HCT116 (cell line): ENCODE measurements around the gene ZNF536.

ENCODE experiments used
- CTCF ChIP-seq, 3 experiments: fragments of 200-600 bp in 1 of 3; sonication (generic) in 1 of 3; IDR thresholded peaks in 2 of 3; conservative IDR thresholded peaks in 1 of 3; 2 replicates each; pipeline ENCODE4 v1.5.1; 2012 to 2017; ENCODE audit warnings: low read depth in 2 of 3, low read length in 2 of 3, antibody characterized with exemption in 1 of 3, borderline replicate concordance in 1 of 3, control low read depth in 1 of 3, mild to moderate bottlenecking in 1 of 3, mixed read lengths in 1 of 3, mixed run types in 1 of 3, moderate library complexity in 1 of 3; ENCODE audit not compliant: insufficient read depth in 1 of 3
- EZH2phosphoT487 ChIP-seq: fragments of 200-600 bp; IDR thresholded peaks from 2 replicates; pipeline ENCODE4 v1.6.1; 2018; ENCODE audit warnings: antibody characterized with exemption, borderline replicate concordance
- POLR2A ChIP-seq: IDR thresholded peaks from 2 replicates; pipeline ENCODE4 v1.7.0; 2011; ENCODE audit warnings: borderline replicate concordance; ENCODE audit not compliant: insufficient read depth, insufficient read length; ENCODE audit errors: extremely low read depth
- POLR2AphosphoS5 ChIP-seq: IDR thresholded peaks from 2 replicates; pipeline ENCODE4 v1.6.1; 2011; ENCODE audit warnings: mild to moderate bottlenecking, low read depth, low read length, moderate library complexity
- TF ChIP-seq, protein P1 (sequence below): IDR thresholded peaks from 2 replicates; pipeline ENCODE4 v1.6.1; 2012; ENCODE audit warnings: low read depth
- TF ChIP-seq, protein P2 (sequence below): IDR thresholded peaks from 2 replicates; pipeline ENCODE4 v1.6.1; 2012

DNA sequence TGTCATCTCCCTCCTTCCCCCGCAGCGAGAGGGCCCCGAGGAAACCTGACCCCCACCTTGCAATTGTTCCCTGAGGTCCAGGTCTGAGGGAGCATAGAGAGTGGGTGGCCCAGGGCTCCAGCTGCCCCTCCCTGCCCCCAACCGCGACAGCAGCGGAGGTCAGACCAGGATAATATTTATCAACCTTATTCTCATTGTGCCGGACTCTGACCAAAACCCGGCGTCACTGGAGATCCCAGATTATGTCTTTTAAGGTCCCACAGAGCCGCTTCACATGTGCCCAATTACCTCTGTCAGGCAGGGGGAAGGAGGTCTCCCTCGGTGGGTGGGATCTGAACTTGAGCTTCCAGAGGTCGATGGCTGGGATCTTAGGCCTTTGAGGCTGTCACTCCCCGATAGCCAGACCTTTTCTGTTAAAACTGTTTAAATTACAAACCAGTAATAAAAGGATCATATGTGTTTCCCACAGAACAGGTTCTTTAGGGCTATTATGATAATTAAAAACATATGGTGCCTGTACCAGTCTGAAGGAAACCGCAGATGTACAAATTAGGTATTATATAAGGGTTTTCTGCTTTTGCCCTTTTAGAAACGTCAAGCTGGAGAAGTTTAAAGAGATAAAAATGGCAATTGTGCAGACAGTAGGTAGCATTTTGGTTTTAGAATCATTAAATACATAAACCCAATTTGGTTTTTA is 195.5 kb downstream of the ZNF536 start:
- TF ChIP-seq, protein P1, sequence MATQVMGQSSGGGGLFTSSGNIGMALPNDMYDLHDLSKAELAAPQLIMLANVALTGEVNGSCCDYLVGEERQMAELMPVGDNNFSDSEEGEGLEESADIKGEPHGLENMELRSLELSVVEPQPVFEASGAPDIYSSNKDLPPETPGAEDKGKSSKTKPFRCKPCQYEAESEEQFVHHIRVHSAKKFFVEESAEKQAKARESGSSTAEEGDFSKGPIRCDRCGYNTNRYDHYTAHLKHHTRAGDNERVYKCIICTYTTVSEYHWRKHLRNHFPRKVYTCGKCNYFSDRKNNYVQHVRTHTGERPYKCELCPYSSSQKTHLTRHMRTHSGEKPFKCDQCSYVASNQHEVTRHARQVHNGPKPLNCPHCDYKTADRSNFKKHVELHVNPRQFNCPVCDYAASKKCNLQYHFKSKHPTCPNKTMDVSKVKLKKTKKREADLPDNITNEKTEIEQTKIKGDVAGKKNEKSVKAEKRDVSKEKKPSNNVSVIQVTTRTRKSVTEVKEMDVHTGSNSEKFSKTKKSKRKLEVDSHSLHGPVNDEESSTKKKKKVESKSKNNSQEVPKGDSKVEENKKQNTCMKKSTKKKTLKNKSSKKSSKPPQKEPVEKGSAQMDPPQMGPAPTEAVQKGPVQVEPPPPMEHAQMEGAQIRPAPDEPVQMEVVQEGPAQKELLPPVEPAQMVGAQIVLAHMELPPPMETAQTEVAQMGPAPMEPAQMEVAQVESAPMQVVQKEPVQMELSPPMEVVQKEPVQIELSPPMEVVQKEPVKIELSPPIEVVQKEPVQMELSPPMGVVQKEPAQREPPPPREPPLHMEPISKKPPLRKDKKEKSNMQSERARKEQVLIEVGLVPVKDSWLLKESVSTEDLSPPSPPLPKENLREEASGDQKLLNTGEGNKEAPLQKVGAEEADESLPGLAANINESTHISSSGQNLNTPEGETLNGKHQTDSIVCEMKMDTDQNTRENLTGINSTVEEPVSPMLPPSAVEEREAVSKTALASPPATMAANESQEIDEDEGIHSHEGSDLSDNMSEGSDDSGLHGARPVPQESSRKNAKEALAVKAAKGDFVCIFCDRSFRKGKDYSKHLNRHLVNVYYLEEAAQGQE: no peak
- no peak for TF ChIP-seq POLR2A
- no peak for TF ChIP-seq CTCF (IDR thresholded peaks at IDR 0.05 in 2 of 3, conservative IDR thresholded peaks at IDR 0.05 in 1 of 3; ENCODE audit: borderline replicate concordance in 1 of 3, insufficient read depth in 1 of 3, low read depth in 2 of 3, low read length in 2 of 3)
- no peak for TF ChIP-seq POLR2AphosphoS5
- no peak for TF ChIP-seq EZH2phosphoT487
- TF ChIP-seq, protein P2, sequence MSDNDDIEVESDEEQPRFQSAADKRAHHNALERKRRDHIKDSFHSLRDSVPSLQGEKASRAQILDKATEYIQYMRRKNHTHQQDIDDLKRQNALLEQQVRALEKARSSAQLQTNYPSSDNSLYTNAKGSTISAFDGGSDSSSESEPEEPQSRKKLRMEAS: no peak
